HEK293T (cell line): ENCODE measurements around the gene RWDD4.

Experiments
- FOXA1 ChIP-seq: fragments of 450-650 bp; IDR thresholded peaks from 2 replicates; pipeline ENCODE4 v1.6.1; 2016; ENCODE audit warnings: mild to moderate bottlenecking
- SP1 ChIP-seq: fragments of 450-650 bp; IDR thresholded peaks from 2 replicates; pipeline ENCODE4 v1.6.1; 2017
- ZNF384 ChIP-seq: fragments of 450-650 bp; IDR thresholded peaks from 2 replicates; pipeline ENCODE4 v1.6.1; 2016

DNA sequence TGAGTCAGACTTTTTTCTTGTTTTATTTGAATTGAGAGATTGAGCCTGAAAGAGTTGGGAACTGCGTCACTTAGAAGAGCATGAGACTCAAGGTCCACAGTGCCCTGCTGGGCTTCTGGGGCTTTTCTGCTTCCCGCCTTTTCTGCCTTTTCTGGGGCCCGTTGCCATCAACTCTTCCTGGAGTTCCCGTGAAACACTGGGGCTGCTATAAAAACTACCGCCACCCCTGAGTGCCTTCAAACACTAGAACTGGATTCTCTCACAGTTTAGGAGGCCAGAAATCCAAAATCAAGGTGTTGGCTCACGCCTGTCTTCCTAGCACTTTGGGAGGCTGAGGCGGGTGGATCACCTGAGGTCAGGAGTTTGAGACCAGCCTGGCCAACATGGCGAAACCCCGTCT lies 49.8 kb downstream of the RWDD4 start:
- TF ChIP-seq ZNF384 (no peak), FOXA1 (no peak), SP1 (no peak)
